HEK293 (cell line): ENCODE measurements around the gene CASZ1.

Experiments used
- CTCF ChIP-seq: fragments of 450-650 bp; formaldehyde crosslinking; IDR thresholded peaks from 2 replicates; pipeline ENCODE4 v1.5.1; 2016; ENCODE audit warnings: missing biosample characterization, missing genetic modification characterization
- KLF8 ChIP-seq: fragments of 450-650 bp; formaldehyde crosslinking; IDR thresholded peaks from 2 replicates; pipeline ENCODE4 v1.5.1; 2016; ENCODE audit warnings: missing biosample characterization, missing genetic modification characterization
- ZBTB6 ChIP-seq: fragments of 450-650 bp; formaldehyde crosslinking; IDR thresholded peaks from 2 replicates; pipeline ENCODE4 v1.5.1; 2017; ENCODE audit warnings: missing biosample characterization, missing genetic modification characterization
- ZEB2 ChIP-seq: fragments of 450-650 bp; formaldehyde crosslinking; IDR thresholded peaks from 2 replicates; pipeline ENCODE4 v1.5.1; 2016; ENCODE audit warnings: missing biosample characterization, missing genetic modification characterization
- ZFP41 ChIP-seq: fragments of 450-650 bp; formaldehyde crosslinking; IDR thresholded peaks from 2 replicates; pipeline ENCODE4 v1.5.1; 2016; ENCODE audit warnings: missing biosample characterization, missing genetic modification characterization, borderline replicate concordance
- ZNF335 ChIP-seq: fragments of 450-650 bp; formaldehyde crosslinking; conservative IDR thresholded peaks from 2 replicates; pipeline ENCODE4 v1.5.1; 2016; ENCODE audit warnings: missing biosample characterization, missing genetic modification characterization
- ZNF664 ChIP-seq: fragments of 450-650 bp; formaldehyde crosslinking; IDR thresholded peaks from 2 replicates; pipeline ENCODE4 v1.5.1; 2016; ENCODE audit warnings: missing biosample characterization, missing genetic modification characterization

GRCh38 chr1:10778640-10779039 is 17.8 kb downstream of the CASZ1 start:
- TF ChIP-seq CTCF (tag by site-specific recombination): no peak
- TF ChIP-seq ZFP41 (tag by site-specific recombination): no peak
- TF ChIP-seq ZNF335 (tag by site-specific recombination): no peak
- TF ChIP-seq ZNF664 (tag by site-specific recombination): no peak
- no peak for TF ChIP-seq ZBTB6 (tag by site-specific recombination)
- TF ChIP-seq ZEB2 (tag by site-specific recombination): no peak
- no peak for TF ChIP-seq KLF8 (tag by site-specific recombination)
